ENCODE data around the gene CYP2J2.
"Not testable (repeated sequence)": the region's sequence is repeated elsewhere in the genome, so short reads cannot be mapped to it uniquely, and the experiment has no call there.

Gene CYP2J2

DNA sequence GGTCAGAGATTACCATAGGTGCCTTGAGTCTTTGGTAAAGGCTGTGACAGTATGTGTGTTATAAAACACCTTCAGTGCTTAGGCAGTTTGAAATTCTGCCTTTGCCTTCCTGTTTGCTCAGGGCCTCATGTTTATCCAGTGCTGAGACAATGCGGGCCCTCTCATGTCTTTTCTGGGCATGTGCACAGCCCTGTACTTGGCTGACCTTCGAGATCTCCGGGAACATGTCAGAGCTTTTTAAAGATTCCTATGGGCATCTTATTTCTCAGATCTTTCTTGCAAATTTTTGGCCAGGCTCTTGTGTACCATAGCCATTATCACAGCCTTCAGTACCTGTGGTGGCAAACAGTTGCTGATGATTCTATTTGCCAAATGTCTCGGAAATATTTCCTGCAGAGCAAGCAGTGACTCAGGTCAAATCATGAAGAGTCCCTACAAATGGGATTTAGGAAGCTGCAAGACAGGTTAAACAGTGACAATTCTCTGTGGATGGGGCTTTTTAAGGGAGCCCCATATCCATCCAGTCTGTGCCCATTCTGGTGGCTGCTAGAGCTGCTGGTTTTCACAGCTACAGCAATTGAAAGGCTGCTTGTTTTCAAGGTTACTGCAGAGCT is 69.7 kb downstream of the CYP2J2 start:
- Mint-ChIP-seq H3K27ac (no peak overlapping the region), H3K27me3 (no peaks in the 10 kb centered on the region), H3K9me3 (ENCODE audit: low read depth) (peaks cover 3% of the 10 kb centered on the region), H3K36me3 (peaks cover 16% of the 10 kb centered on the region), H3K4me1 (ENCODE audit: low read depth) (no peaks in the 10 kb centered on the region), H3K4me3 (no peak overlapping the region)

DNA sequence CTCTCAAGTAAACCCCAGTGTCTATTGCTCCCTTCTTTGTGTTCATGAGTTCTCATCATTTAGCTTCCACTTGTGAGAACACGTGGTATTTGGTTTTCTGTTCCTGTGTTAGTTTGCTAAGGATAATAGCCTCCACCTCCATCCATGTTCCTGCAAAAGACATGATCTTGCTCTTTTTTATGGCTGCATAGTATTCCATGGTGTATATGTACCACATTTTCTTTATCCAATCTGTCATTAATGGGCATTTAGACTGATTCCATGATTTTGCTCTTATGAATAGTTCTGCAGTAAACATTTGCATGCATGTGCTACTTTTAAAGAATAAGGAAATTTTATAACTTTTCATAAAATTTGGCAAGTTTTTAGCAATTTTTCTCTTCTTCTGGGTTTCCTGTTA is 71.3 kb downstream of the CYP2J2 start:
- H3K27ac Mint-ChIP-seq; H3K4me1 Mint-ChIP-seq (ENCODE audit: low read depth); H3K4me3 Mint-ChIP-seq; H3K9me3 Mint-ChIP-seq (ENCODE audit: low read depth); H3K27me3 Mint-ChIP-seq: not testable (repeated sequence)
- H3K36me3 Mint-ChIP-seq, result peaks cover 19% of the 10 kb centered on the region

DNA sequence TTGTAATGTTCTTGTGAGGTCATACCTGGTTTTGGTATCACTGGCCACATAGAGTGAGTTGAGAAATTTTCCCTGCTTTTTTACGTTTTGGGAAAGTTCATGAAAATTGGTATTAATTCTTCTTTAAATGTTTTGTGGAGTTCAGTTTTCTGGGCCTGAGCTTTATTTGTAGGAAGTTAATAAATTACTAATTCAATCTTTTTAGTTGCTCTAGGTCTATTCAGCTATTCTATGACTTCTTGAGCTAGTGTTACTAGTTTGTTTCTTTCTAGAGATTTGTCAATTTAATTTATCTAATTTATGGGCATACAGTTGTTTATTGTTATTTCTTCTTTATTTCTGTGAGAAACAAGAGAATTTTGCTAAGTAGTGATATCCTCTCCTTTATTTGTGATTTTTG is 74.5 kb downstream of the CYP2J2 start:
- Mint-ChIP-seq H3K4me3 (no peak overlapping the region), H3K27me3 (no peaks in the 10 kb centered on the region), H3K9me3 (ENCODE audit: low read depth) (peaks cover 3% of the 10 kb centered on the region), H3K27ac (no peak overlapping the region), H3K4me1 (ENCODE audit: low read depth) (no peaks in the 10 kb centered on the region), H3K36me3 (peaks cover 28% of the 10 kb centered on the region)

- H3K27ac Mint-ChIP-seq, result no peak overlapping the region
- peaks cover 27% of the 10 kb centered on the region for H3K36me3 Mint-ChIP-seq
- no peaks in the 10 kb centered on the region for H3K4me1 Mint-ChIP-seq (ENCODE audit: low read depth)
- H3K27me3 Mint-ChIP-seq, result no peaks in the 10 kb centered on the region
- no peak overlapping the region for H3K4me3 Mint-ChIP-seq
- H3K9me3 Mint-ChIP-seq (ENCODE audit: low read depth), result no peaks in the 10 kb centered on the region
These were observed 79.7 kb downstream of the CYP2J2 start for GRCh38 chr1:59846895-59847282.

- Mint-ChIP-seq H3K36me3 (peaks cover 27% of the 10 kb centered on the region), H3K4me3 (no peak overlapping the region), H3K9me3 (ENCODE audit: low read depth) (no peaks in the 10 kb centered on the region), H3K4me1 (ENCODE audit: low read depth) (no peaks in the 10 kb centered on the region), H3K27ac (no peak overlapping the region), H3K27me3 (no peaks in the 10 kb centered on the region)
These were observed 80.2 kb downstream of the CYP2J2 start for GRCh38 chr1:59846209-59846894.

DNA sequence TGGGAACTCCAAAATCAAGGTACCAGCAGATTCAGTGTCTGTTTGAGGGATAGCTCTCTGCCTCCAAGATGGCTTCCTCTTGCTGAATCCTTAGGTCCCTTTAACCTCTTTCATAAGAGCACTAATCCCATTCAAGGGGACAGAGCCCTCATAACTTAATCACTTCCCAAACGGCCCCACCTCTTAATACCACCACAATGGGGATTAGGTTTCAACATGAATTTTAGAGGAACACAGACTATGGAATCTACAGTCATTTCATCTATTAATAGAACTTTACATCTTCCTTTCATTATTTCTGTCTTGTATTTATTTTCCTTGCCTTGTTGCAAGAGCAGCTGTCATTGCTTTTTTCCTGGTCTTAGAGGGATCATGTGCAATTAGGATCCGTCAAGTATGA is 81.5 kb downstream of the CYP2J2 start:
- Mint-ChIP-seq H3K27ac (no peak overlapping the region), H3K9me3 (ENCODE audit: low read depth) (no peaks in the 10 kb centered on the region), H3K4me1 (ENCODE audit: low read depth) (no peaks in the 10 kb centered on the region), H3K36me3 (peaks cover 25% of the 10 kb centered on the region), H3K4me3 (no peak overlapping the region), H3K27me3 (no peaks in the 10 kb centered on the region)

Data from activated naive CD8-positive, alpha-beta T cell (primary cell).